Measurements from ENCODE around the gene ANKS1A. TPM values are rescaled to one million over a fixed set of nuclear protein-coding genes. Genes with fewer than 3 reads are reported as not detected.

The ANKS1A gene
- total RNA-seq, 2 experiments from 2014 or later = 6.4 to 6.9 TPM

- H3K4me3 ChIP-seq (ENCODE audit: low read length) = no peak overlapping the region
- H3K27me3 ChIP-seq (ENCODE audit: control insufficient read depth in 1 of 2, insufficient read depth in 2 of 2, low read length in 2 of 2) = no peaks in the 10 kb centered on the region
- TF ChIP-seq, protein P1, sequence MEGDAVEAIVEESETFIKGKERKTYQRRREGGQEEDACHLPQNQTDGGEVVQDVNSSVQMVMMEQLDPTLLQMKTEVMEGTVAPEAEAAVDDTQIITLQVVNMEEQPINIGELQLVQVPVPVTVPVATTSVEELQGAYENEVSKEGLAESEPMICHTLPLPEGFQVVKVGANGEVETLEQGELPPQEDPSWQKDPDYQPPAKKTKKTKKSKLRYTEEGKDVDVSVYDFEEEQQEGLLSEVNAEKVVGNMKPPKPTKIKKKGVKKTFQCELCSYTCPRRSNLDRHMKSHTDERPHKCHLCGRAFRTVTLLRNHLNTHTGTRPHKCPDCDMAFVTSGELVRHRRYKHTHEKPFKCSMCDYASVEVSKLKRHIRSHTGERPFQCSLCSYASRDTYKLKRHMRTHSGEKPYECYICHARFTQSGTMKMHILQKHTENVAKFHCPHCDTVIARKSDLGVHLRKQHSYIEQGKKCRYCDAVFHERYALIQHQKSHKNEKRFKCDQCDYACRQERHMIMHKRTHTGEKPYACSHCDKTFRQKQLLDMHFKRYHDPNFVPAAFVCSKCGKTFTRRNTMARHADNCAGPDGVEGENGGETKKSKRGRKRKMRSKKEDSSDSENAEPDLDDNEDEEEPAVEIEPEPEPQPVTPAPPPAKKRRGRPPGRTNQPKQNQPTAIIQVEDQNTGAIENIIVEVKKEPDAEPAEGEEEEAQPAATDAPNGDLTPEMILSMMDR (IDR thresholded peaks at IDR 0.05) = no peak
- no peak overlapping the region for H3K27ac ChIP-seq (ENCODE audit: low read depth in 1 of 2, low read length in 2 of 2)
- Mint-ChIP-seq H3K4me1 (ENCODE audit: low read depth) (peaks cover 3% of the 10 kb centered on the region), H3K4me3 (no peak overlapping the region), H3K27me3 (no peaks in the 10 kb centered on the region), H3K9me3 (no peaks in the 10 kb centered on the region), H3K36me3 (ENCODE audit: low read depth) (no peaks in the 10 kb centered on the region), H3K27ac (no peak overlapping the region)
- no peaks in the 10 kb centered on the region for H3K4me1 ChIP-seq (ENCODE audit: insufficient read depth, low read length)
- intact Hi-C loops (cut with DNase I, micrococcal nuclease) = no loop called here
- ChIA-PET POLR2A (no interaction called here), CTCF (no interaction called here)
- no peaks in the 10 kb centered on the region for H3K9me3 ChIP-seq (ENCODE audit: control insufficient read depth in 1 of 2, insufficient read depth in 1 of 2, low read length in 2 of 2)
- ATAC-seq (ENCODE audit: poor library complexity) (no peak), DNase-seq (no peak)
- no peaks in the 10 kb centered on the region for H3K36me3 ChIP-seq (ENCODE audit: insufficient read depth, low read length)
Measured at GRCh38 chr6:34941421-34941820, 52.4 kb downstream of the ANKS1A start.

GRCh38 chr6:34945317-34945716 lies 56.3 kb downstream of the ANKS1A start:
- Mint-ChIP-seq H3K9me3 (no peaks in the 10 kb centered on the region), H3K4me3 (no peak overlapping the region), H3K27me3 (no peaks in the 10 kb centered on the region), H3K4me1 (ENCODE audit: low read depth) (peaks cover 10% of the 10 kb centered on the region), H3K27ac (no peak overlapping the region), H3K36me3 (ENCODE audit: low read depth) (no peaks in the 10 kb centered on the region)
- no peaks in the 10 kb centered on the region for H3K27me3 ChIP-seq (ENCODE audit: control insufficient read depth in 1 of 2, insufficient read depth in 2 of 2, low read length in 2 of 2)
- ChIA-PET POLR2A (no interaction called here), CTCF (no interaction called here)
- H3K36me3 ChIP-seq (ENCODE audit: insufficient read depth, low read length) = no peaks in the 10 kb centered on the region
- H3K9me3 ChIP-seq (ENCODE audit: control insufficient read depth in 1 of 2, insufficient read depth in 1 of 2, low read length in 2 of 2) = no peaks in the 10 kb centered on the region
- TF ChIP-seq, protein P1 (IDR thresholded peaks at IDR 0.05) = no peak
- intact Hi-C loops (cut with DNase I, micrococcal nuclease) = no loop called here
- ATAC-seq (ENCODE audit: poor library complexity) (no peak), DNase-seq (no peak)
- H3K4me3 ChIP-seq (ENCODE audit: low read length) = no peak overlapping the region
- no peak overlapping the region for H3K27ac ChIP-seq (ENCODE audit: low read depth in 1 of 2, low read length in 2 of 2)
- H3K4me1 ChIP-seq (ENCODE audit: insufficient read depth, low read length) = no peaks in the 10 kb centered on the region

DNA sequence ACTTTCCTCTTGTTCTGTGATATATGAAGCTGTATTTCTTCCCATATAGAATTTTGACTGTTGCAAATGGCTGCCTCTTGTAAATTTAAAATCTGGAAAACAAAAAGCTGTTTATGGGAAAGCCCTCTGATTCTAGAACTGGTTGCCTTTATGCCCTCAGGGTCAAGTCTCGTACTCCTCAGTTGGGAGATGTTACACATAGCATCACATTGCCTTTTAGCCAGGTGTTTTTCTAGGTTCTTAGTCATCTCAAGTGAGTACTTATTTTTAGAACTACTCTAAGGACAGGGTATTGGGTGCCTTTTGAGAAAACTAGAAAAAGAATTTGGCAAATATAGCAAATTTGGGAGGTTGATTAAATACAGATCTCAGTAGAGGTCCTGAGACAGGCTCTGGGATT lies 58.5 kb downstream of the ANKS1A start:
- POLR2A ChIA-PET = no interaction called here
- Histone ChIP-seq H3K27me3 (ENCODE audit: control insufficient read depth in 1 of 2, insufficient read depth in 2 of 2, low read length in 2 of 2) (no peaks in the 10 kb centered on the region), H3K4me1 (ENCODE audit: insufficient read depth, low read length) (no peaks in the 10 kb centered on the region), H3K36me3 (ENCODE audit: insufficient read depth, low read length) (no peaks in the 10 kb centered on the region), H3K27ac (ENCODE audit: low read depth in 1 of 2, low read length in 2 of 2) (no peak overlapping the region), H3K4me3 (ENCODE audit: low read length) (no peak overlapping the region), H3K9me3 (ENCODE audit: control insufficient read depth in 1 of 2, insufficient read depth in 1 of 2, low read length in 2 of 2) (no peaks in the 10 kb centered on the region)
- no peak for DNase-seq
- intact Hi-C loops (cut with DNase I, micrococcal nuclease) = no loop called here
- TF ChIP-seq, protein P1 (IDR thresholded peaks at IDR 0.05) = no peak
- CTCF ChIA-PET = no interaction called here
- Mint-ChIP-seq H3K27ac (no peak overlapping the region), H3K9me3 (no peaks in the 10 kb centered on the region), H3K4me1 (ENCODE audit: low read depth) (peaks cover 6% of the 10 kb centered on the region), H3K4me3 (no peak overlapping the region), H3K36me3 (ENCODE audit: low read depth) (no peaks in the 10 kb centered on the region), H3K27me3 (no peaks in the 10 kb centered on the region)
- ATAC-seq (ENCODE audit: poor library complexity) = no peak
